Astrocyte (in vitro differentiated cells and primary cell): ENCODE measurements around the gene TTC7B. TPM values are rescaled to one million over a fixed set of nuclear protein-coding genes. Genes with fewer than 3 reads are reported as not detected.
A peak's percentile ranks its signal among the peaks of the same experiment; 100 is the strongest.

ENCODE experiments used
- DNase-seq: peaks from one replicate; pipeline ENCODE4 v3.0.0-alpha.2; 2010; ENCODE audit warnings: low read depth
- FAIRE-seq: peaks from 2 replicates; lab custom pipeline; 2011; peaks lifted over from hg19 to GRCh38; lab: Jason Lieb, UNC
- H2AFZ ChIP-seq: 2 replicates; pipeline ENCODE4 v1.6.0; 2012; ENCODE audit warnings: low read depth, low read length, inconsistent platforms
- H3K27ac ChIP-seq: 2 replicates; pipeline ENCODE4 v1.5.1; 2011; ENCODE audit warnings: low read depth, low read length, inconsistent platforms
- H3K27me3 ChIP-seq: 2 replicates; pipeline ENCODE4 v1.6.0; 2011; ENCODE audit warnings: low read length, inconsistent platforms; ENCODE audit not compliant: insufficient read depth
- H3K36me3 ChIP-seq: 2 replicates; pipeline ENCODE4 v1.5.1; 2011; ENCODE audit warnings: low read length, inconsistent platforms; ENCODE audit not compliant: insufficient read depth
- H3K4me1 ChIP-seq: 2 replicates; pipeline ENCODE4 v1.5.1; 2011; ENCODE audit warnings: low read length, inconsistent platforms; ENCODE audit not compliant: insufficient read depth
- H3K4me2 ChIP-seq: 2 replicates; pipeline ENCODE4 v1.6.0; 2012; ENCODE audit warnings: low read length, inconsistent platforms
- H3K4me3 ChIP-seq: 2 replicates; pipeline ENCODE4 v1.5.1; 2011; ENCODE audit warnings: low read depth, mild to moderate bottlenecking, low read length, inconsistent platforms; ENCODE audit not compliant: insufficient read depth
- H3K79me2 ChIP-seq: 2 replicates; pipeline ENCODE4 v1.6.0; 2012; ENCODE audit warnings: mild to moderate bottlenecking, low read length, inconsistent platforms; ENCODE audit not compliant: insufficient read depth
- H3K9ac ChIP-seq: 2 replicates; pipeline ENCODE4 v1.6.0; 2012; ENCODE audit warnings: mild to moderate bottlenecking, low read length, inconsistent platforms
- H3K9me3 ChIP-seq: 2 replicates; pipeline ENCODE4 v1.5.1; 2012; ENCODE audit warnings: low read depth, mild to moderate bottlenecking, low read length, inconsistent platforms; ENCODE audit not compliant: insufficient read depth
- H4K20me1 ChIP-seq: 2 replicates; pipeline ENCODE4 v1.6.0; 2012; ENCODE audit warnings: low read length, inconsistent platforms; ENCODE audit not compliant: insufficient read depth
- H3K27ac Mint-ChIP-seq: one replicate; pipeline ENCODE4 v1.8.0; 2021; ENCODE audit warnings: mild to moderate bottlenecking, mixed read lengths; ENCODE audit not compliant: unreplicated experiment
- H3K27me3 Mint-ChIP-seq: one replicate; pipeline ENCODE4 v1.8.0; 2021; ENCODE audit warnings: low read depth, mixed read lengths; ENCODE audit not compliant: unreplicated experiment
- H3K36me3 Mint-ChIP-seq: one replicate; pipeline ENCODE4 v1.8.0; 2021; ENCODE audit warnings: low read depth, mixed read lengths; ENCODE audit not compliant: unreplicated experiment
- H3K4me1 Mint-ChIP-seq: one replicate; pipeline ENCODE4 v1.8.0; 2021; ENCODE audit warnings: low read depth, mixed read lengths; ENCODE audit not compliant: unreplicated experiment
- H3K4me3 Mint-ChIP-seq: one replicate; pipeline ENCODE4 v1.8.0; 2021; ENCODE audit warnings: mild to moderate bottlenecking, moderate library complexity, mixed read lengths; ENCODE audit not compliant: unreplicated experiment
- H3K9me3 Mint-ChIP-seq: one replicate; pipeline ENCODE4 v1.8.0; 2021; ENCODE audit warnings: mild to moderate bottlenecking, mixed read lengths; ENCODE audit not compliant: unreplicated experiment
- EZH2 ChIP-seq: IDR thresholded peaks from 2 replicates; pipeline ENCODE4 v1.6.1; 2012; ENCODE audit warnings: mild to moderate bottlenecking, low read length, inconsistent platforms; ENCODE audit not compliant: insufficient read depth
- total RNA-seq: library from RNA; stranded (reverse); gene quantifications from 2 replicates; pipeline ENCODE4 v1.2.1, GENCODE V29; 2021
- TF ChIP-seq, protein P1 (sequence below): IDR thresholded peaks from 2 replicates; pipeline ENCODE4 v1.5.1; 2011; ENCODE audit warnings: low read depth, mild to moderate bottlenecking, inconsistent platforms, low read length, moderate library complexity; ENCODE audit not compliant: insufficient read depth

TTC7B gene
- total RNA-seq, 1 donor from 2014 or later: 42.1 TPM

DNA sequence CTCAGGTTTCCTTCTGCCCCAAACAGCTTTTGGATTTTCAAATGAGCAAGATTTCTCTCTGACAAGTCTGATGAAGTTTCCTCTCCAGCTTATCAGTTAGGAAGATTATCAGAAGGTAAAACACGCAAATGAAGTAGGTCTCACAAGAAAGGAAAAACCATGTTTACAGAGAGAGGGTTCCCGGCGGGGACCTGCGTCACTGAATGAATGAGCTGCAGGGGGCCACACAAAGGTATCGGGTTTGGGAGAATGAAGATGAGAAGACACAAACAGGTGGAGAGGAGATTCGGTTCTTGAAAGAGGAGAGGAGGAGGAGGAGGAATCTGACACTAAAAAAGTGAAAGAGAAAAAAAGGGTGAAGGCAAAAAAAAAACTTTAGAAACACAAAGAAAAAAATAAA, 210.8 kb downstream of the TTC7B start:
- Histone ChIP-seq H3K36me3 (no peaks in the 10 kb centered on the region), H4K20me1 (no peaks in the 10 kb centered on the region), H2AFZ (no peak overlapping the region), H3K9me3 (no peaks in the 10 kb centered on the region), H3K79me2 (no peaks in the 10 kb centered on the region), H3K27me3 (no peaks in the 10 kb centered on the region), H3K27ac (no peak overlapping the region), H3K4me2 (no peak overlapping the region), H3K9ac (no peak overlapping the region), H3K4me1 (no peaks in the 10 kb centered on the region), H3K4me3 (no peak overlapping the region)
- FAIRE-seq (no peak), DNase-seq (no peak)
- H3K4me3 Mint-ChIP-seq: no peak overlapping the region
- peaks cover 6% of the 10 kb centered on the region for H3K4me1 Mint-ChIP-seq
- H3K36me3 Mint-ChIP-seq: peaks cover 6% of the 10 kb centered on the region
- H3K27ac Mint-ChIP-seq: no peak overlapping the region
- H3K27me3 Mint-ChIP-seq: no peaks in the 10 kb centered on the region
- H3K9me3 Mint-ChIP-seq: no peaks in the 10 kb centered on the region
- TF ChIP-seq, protein P1, sequence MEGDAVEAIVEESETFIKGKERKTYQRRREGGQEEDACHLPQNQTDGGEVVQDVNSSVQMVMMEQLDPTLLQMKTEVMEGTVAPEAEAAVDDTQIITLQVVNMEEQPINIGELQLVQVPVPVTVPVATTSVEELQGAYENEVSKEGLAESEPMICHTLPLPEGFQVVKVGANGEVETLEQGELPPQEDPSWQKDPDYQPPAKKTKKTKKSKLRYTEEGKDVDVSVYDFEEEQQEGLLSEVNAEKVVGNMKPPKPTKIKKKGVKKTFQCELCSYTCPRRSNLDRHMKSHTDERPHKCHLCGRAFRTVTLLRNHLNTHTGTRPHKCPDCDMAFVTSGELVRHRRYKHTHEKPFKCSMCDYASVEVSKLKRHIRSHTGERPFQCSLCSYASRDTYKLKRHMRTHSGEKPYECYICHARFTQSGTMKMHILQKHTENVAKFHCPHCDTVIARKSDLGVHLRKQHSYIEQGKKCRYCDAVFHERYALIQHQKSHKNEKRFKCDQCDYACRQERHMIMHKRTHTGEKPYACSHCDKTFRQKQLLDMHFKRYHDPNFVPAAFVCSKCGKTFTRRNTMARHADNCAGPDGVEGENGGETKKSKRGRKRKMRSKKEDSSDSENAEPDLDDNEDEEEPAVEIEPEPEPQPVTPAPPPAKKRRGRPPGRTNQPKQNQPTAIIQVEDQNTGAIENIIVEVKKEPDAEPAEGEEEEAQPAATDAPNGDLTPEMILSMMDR: no peak
- TF ChIP-seq EZH2: no peak

GRCh38 chr14:90604356-90604755, 211.9 kb downstream of the TTC7B start:
- Histone ChIP-seq H3K27me3 (no peaks in the 10 kb centered on the region), H3K36me3 (no peaks in the 10 kb centered on the region), H2AFZ (no peak overlapping the region), H3K79me2 (no peaks in the 10 kb centered on the region), H3K27ac (no peak overlapping the region), H4K20me1 (no peaks in the 10 kb centered on the region), H3K4me2 (no peak overlapping the region), H3K9me3 (no peaks in the 10 kb centered on the region), H3K9ac (no peak overlapping the region), H3K4me3 (no peak overlapping the region), H3K4me1 (no peaks in the 10 kb centered on the region)
- Mint-ChIP-seq H3K27ac (no peak overlapping the region), H3K4me3 (no peak overlapping the region), H3K36me3 (peaks cover 6% of the 10 kb centered on the region), H3K9me3 (no peaks in the 10 kb centered on the region), H3K27me3 (peaks cover 2% of the 10 kb centered on the region), H3K4me1 (peaks cover 11% of the 10 kb centered on the region)
- no peak for FAIRE-seq
- DNase-seq: peak; percentile 56
- no peak for TF ChIP-seq EZH2
- TF ChIP-seq, protein P1: no peak

- H3K27ac ChIP-seq: no peak overlapping the region
- no peak overlapping the region for H3K4me3 Mint-ChIP-seq
Measured at GRCh38 chr14:90603841-90604240, 212.4 kb downstream of the TTC7B start.

More at GRCh38 chr14:90603841-90604240, 212.4 kb downstream of the TTC7B start:
- no peaks in the 10 kb centered on the region for H3K36me3 ChIP-seq
- DNase-seq (no peak), FAIRE-seq (no peak)
- Mint-ChIP-seq H3K27ac (no peak overlapping the region), H3K36me3 (peaks cover 6% of the 10 kb centered on the region), H3K27me3 (peaks cover 3% of the 10 kb centered on the region), H3K9me3 (no peaks in the 10 kb centered on the region), H3K4me1 (peaks cover 11% of the 10 kb centered on the region)
- TF ChIP-seq, protein P1: no peak
- no peak for TF ChIP-seq EZH2
- no peak overlapping the region for H3K9ac ChIP-seq
- H2AFZ ChIP-seq: no peak overlapping the region
- H4K20me1 ChIP-seq: no peaks in the 10 kb centered on the region
- H3K79me2 ChIP-seq: no peaks in the 10 kb centered on the region
- no peaks in the 10 kb centered on the region for H3K27me3 ChIP-seq
- H3K9me3 ChIP-seq: no peaks in the 10 kb centered on the region
- H3K4me2 ChIP-seq: no peak overlapping the region
- H3K4me1 ChIP-seq: no peaks in the 10 kb centered on the region
- H3K4me3 ChIP-seq: no peak overlapping the region
